HepG2 (cell line): Measurements from ENCODE around the gene HDAC4. TPM values are rescaled to one million over a fixed set of nuclear protein-coding genes. Genes with fewer than 3 reads are reported as not detected.

Source experiments
- ATAC-seq: fragments of 200-7000 bp; cut with Tn5 transposase; 3 replicates; pipeline ENCODE4 v1.9.1; 2020; ENCODE audit warnings: mild to moderate bottlenecking, moderate library complexity
- BruUV-seq: library from RNA; stranded (reverse); fragments of 400-500 nt; replicated peaks from 2 replicates; lab custom pipeline; 2021; lab: Mats Ljungman, UMichigan
- CTCF ChIA-PET: fragments of 300-600 bp; formaldehyde crosslinking; extraction: SDS; loops from one replicate; lab custom pipeline; 2021; ENCODE audit warnings: low total read pairs, inconsistent platforms, low intra/inter-chr PET ratio; lab: Yijun Ruan, JAX
- POLR2A ChIA-PET: fragments of 350-600 bp; sonication (Branson Sonifier 250); formaldehyde crosslinking; loops from one replicate; lab custom pipeline; 2020; ENCODE audit warnings: antibody characterized with exemption, inconsistent platforms; lab: Yijun Ruan, JAX
- DNase-seq: peaks from one replicate; pipeline ENCODE4 v3.0.0-alpha.2; 2015; ENCODE audit warnings: low spot score
- FAIRE-seq: peaks from 3 replicates; lab custom pipeline; 2011; peaks lifted over from hg19 to GRCh38; lab: Jason Lieb, UNC
- H2AFZ ChIP-seq: one replicate; pipeline ENCODE4 v1.6.1; 2011; ENCODE audit warnings: low read length, inconsistent platforms
- H3K27ac ChIP-seq: fragments of 300-600 bp; 3 replicates; pipeline ENCODE4 v1.8.0; 2011; ENCODE audit warnings: mixed run types, mild to moderate bottlenecking, mixed read lengths, low read length, inconsistent platforms; ENCODE audit not compliant: insufficient read depth; ENCODE audit errors: extremely low read length
- H3K27me3 ChIP-seq, 2 experiments: fragments of 200-600 bp in 1 of 2; 2 replicates in 1 of 2; 3 replicates in 1 of 2; pipeline versions ENCODE4 v1.6.0 to v1.8.0; 2011; ENCODE audit warnings: low read length in 2 of 2, mild to moderate bottlenecking in 2 of 2, moderate library complexity in 2 of 2, inconsistent platforms in 1 of 2; ENCODE audit not compliant: insufficient read depth in 2 of 2, control insufficient read depth in 1 of 2
- H3K36me3 ChIP-seq, 2 experiments: fragments of 200-600 bp in 1 of 2; replicated peaks in 1 of 2; 2 replicates in 1 of 2; 3 replicates in 1 of 2; pipeline versions ENCODE4 v1.5.1 to v1.8.0; 2011; ENCODE audit warnings: low read length in 2 of 2, inconsistent platforms in 1 of 2; ENCODE audit not compliant: insufficient read depth in 2 of 2, control insufficient read depth in 1 of 2
- H3K4me1 ChIP-seq: 2 replicates; pipeline ENCODE4 v1.5.1; 2012; ENCODE audit warnings: low read length, inconsistent platforms; ENCODE audit not compliant: insufficient read depth
- H3K4me2 ChIP-seq: 2 replicates; pipeline ENCODE4 v1.6.0; 2011; ENCODE audit warnings: low read depth, low read length, inconsistent platforms
- H3K4me3 ChIP-seq, 3 experiments: fragments of 200-600 bp in 1 of 3; sonication (generic), shearing (Covaris generic) in 1 of 3; replicated peaks in 1 of 3; 2 replicates each; pipeline ENCODE4 v1.5.1; 2011 to 2016; ENCODE audit warnings: low read length in 3 of 3, inconsistent platforms in 2 of 3, low read depth in 2 of 3, mild to moderate bottlenecking in 2 of 3, control low read depth in 1 of 3, mixed read lengths in 1 of 3; ENCODE audit not compliant: insufficient read depth in 1 of 3
- H3K79me2 ChIP-seq: one replicate; pipeline ENCODE4 v1.6.1; 2011; ENCODE audit warnings: low read length, inconsistent platforms; ENCODE audit not compliant: insufficient read depth
- H3K9ac ChIP-seq: 2 replicates; pipeline ENCODE4 v1.6.0; 2011; ENCODE audit warnings: mild to moderate bottlenecking, low read depth, low read length, inconsistent platforms; ENCODE audit not compliant: insufficient read depth
- H3K9me3 ChIP-seq: 2 replicates; pipeline ENCODE4 v1.5.1; 2012; ENCODE audit warnings: mild to moderate bottlenecking, low read length
- H4K20me1 ChIP-seq: 2 replicates; pipeline ENCODE4 v1.6.0; 2011; ENCODE audit warnings: inconsistent platforms, mild to moderate bottlenecking, low read length, moderate library complexity; ENCODE audit not compliant: insufficient read depth
- GATAD2A ChIP-seq: IDR thresholded peaks from 2 replicates; pipeline ENCODE4 v1.6.1; 2016
- PRPF4 ChIP-seq: fragments of 200-400 bp; formaldehyde crosslinking; IDR thresholded peaks from 2 replicates; pipeline ENCODE4 v1.6.1; 2016; ENCODE audit warnings: low read length, low read depth; ENCODE audit not compliant: poor library complexity, severe bottlenecking
- TBX2 ChIP-seq: sonication (generic); formaldehyde crosslinking; IDR thresholded peaks from 2 replicates; pipeline ENCODE4 v1.5.0; 2020; ENCODE audit warnings: missing genetic modification reagents, mild to moderate bottlenecking, borderline replicate concordance
- YEATS4 ChIP-seq: sonication (generic); formaldehyde crosslinking; IDR thresholded peaks from 2 replicates; pipeline ENCODE4 v1.4.0; 2020; ENCODE audit warnings: missing genetic modification reagents, borderline replicate concordance
- ZBTB21 ChIP-seq: sonication (generic); formaldehyde crosslinking; IDR thresholded peaks from 2 replicates; pipeline ENCODE4 v1.4.0; 2020; ENCODE audit warnings: missing genetic modification reagents
- ZNF430 ChIP-seq: sonication (generic); formaldehyde crosslinking; IDR thresholded peaks from 2 replicates; pipeline ENCODE4 v1.9.0; 2021; ENCODE audit warnings: mild to moderate bottlenecking, missing genetic modification reagents
- ZNF639 ChIP-seq: conservative IDR thresholded peaks from 2 replicates; pipeline ENCODE4 v1.6.1; 2018; ENCODE audit warnings: missing genetic modification reagents
- ZNF850 ChIP-seq: sonication (generic); formaldehyde crosslinking; conservative IDR thresholded peaks from 2 replicates; pipeline ENCODE4 v1.9.0; 2021; ENCODE audit warnings: mild to moderate bottlenecking, missing genetic modification reagents
- WGBS: methylation state at CpG from one replicate; pipeline ENCODE4 v1.1.6; 2017; ENCODE audit warnings: low lambda C conversion rate; 5-methylcytosine and 5-hydroxymethylcytosine counted together
- in situ Hi-C: cut with HindIII; loops from 2 replicates; pipeline ENCODE4 v1.10.0; 2017; ENCODE audit warnings: low pct_unique_long_range_greater_than_20kb; ENCODE audit not compliant: extremely low pct_ligation_motif_present
- intact Hi-C: fragments of 100-400 bp; cut with micrococcal nuclease; formaldehyde crosslinking; loops from one replicate; pipeline ENCODE4 v1.10.0; 2022; ENCODE audit not compliant: unreplicated experiment
- polyA plus RNA-seq, 8 experiments: library from polyadenylated mRNA; depleted of rRNA in 3 of 8; stranded (reverse) in 7 of 8; unstranded in 1 of 8; fragments of >200 nt; fragmentation: Illumina TruSeq in 4 of 8; extraction: Trizol in 4 of 8; gene quantifications; 2 replicates each; pipeline versions ENCODE4 v1.2.1 to v1.2.3, GENCODE V29; 2011 to 2016; ENCODE audit warnings: low read depth in 4 of 8, missing spikeins in 1 of 8, mixed read lengths in 1 of 8; ENCODE audit not compliant: insufficient read depth in 1 of 8
- total RNA-seq, 5 experiments: library from RNA; depleted of rRNA; stranded (reverse); fragments of >200 nt; fragmentation: Illumina TruSeq; extraction: Trizol; gene quantifications; 2 replicates each; pipeline ENCODE4 v1.2.3, GENCODE V29; 2016; ENCODE audit warnings: low read depth in 1 of 5

HDAC4 gene
- total and polyA plus RNA-seq, 2 of the 13 experiments (the other 11 are each of a cell fraction or from before 2014, with no cell fraction given), result 10.1 to 11.5 TPM

DNA sequence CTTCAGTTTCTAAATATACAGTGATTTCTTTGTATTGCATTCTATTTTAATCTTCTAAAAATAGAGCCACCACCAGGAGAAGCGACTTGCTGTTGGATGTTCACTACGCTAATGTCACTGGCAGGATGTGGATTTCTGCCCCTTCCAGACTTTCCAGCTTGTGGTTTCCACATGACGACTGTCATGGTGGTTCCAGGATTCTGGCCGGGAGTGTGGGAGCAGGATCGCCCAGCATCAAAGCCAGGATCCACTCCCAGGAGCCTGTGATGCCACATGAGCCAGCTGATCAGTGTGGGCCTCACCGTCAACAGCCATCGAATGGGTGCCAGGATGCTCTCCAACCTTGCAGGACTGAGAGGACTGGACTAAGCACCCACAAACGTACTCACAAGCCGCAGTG, 148.8 kb downstream of the HDAC4 start:
- WGBS, result over 99% methylated on average over 9 of the region's 9 CpGs
- ChIA-PET CTCF (no interaction called here), POLR2A (no interaction called here)
- Histone ChIP-seq H3K4me1 (peaks cover 22% of the 10 kb centered on the region), H2AFZ (no peak overlapping the region), H3K4me2 (no peak overlapping the region), H3K79me2 (peaks cover 26% of the 10 kb centered on the region), H3K9me3 (no peaks in the 10 kb centered on the region), H3K27me3 (no peaks in the 10 kb centered on the region), H4K20me1 (peaks cover 9% of the 10 kb centered on the region; the same call in 1 of the 2 replicates), H3K36me3 (no peaks in the 10 kb centered on the region; a peak in 2 of 5 replicates), H3K9ac (no peak overlapping the region), H3K27ac (no peak overlapping the region), H3K4me3 (no peak overlapping the region)
- TF ChIP-seq TBX2 (CRISPR knock-in tag) (no peak), ZNF850 (no peak), YEATS4 (no peak), ZBTB21 (CRISPR knock-in tag) (no peak), ZNF639 (CRISPR knock-in tag) (no peak), PRPF4 (no peak), ZNF430 (CRISPR knock-in tag) (no peak), GATAD2A (CRISPR knock-in tag) (no peak)
- BruUV-seq, result no TSS peak
- intact Hi-C loops (no loop called here), in situ Hi-C loops (no loop called here)
- FAIRE-seq (no peak), ATAC-seq (no peak), DNase-seq (no peak)
